ENCODE results near the gene MST1.
"Not testable (repeated sequence)": the region's sequence is repeated elsewhere in the genome, so short reads cannot be mapped to it uniquely, and the experiment has no call there.

MST1 gene

GRCh38 chr3:49701388-49702077 lies 12.3 kb upstream of the MST1 start:
- DNase-seq, result no peak

DNA sequence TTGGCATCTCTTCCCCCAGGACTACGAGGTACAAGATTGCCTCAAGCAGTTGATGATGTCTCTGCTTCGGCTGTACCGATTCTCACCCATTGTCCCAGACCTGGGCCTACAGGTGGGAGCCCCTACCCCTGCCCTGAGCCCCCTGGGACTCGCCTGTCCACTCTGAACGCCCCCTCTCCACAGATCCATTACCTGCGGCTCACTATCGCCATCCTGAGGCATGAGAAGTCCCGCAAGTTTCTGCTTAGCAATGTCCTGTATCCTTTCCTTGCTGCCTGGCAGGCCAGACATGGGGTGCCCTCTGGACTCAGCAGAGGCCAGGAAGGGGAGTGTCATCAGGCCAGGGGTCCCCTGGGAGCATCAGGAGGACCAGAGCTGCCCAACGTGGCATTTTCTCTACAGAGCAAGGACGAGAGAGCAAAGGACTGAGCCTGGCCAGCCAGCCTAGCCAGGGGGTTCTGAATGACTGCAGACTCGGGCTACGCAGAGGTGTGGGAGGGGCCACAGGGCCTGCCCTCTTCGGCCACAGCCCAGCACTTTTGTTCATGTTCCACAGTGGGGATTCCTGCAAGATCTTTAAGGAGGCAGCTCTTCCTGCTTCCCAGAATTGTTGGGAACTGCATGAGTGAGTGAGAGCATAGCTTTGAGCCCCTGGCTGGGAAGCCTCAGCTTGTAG lies 11.3 kb upstream of the MST1 start:
- DNase-seq, result no peak

- no peak for DNase-seq
Observed at GRCh38 chr3:49700014-49700413, 10.7 kb upstream of the MST1 start.

DNA sequence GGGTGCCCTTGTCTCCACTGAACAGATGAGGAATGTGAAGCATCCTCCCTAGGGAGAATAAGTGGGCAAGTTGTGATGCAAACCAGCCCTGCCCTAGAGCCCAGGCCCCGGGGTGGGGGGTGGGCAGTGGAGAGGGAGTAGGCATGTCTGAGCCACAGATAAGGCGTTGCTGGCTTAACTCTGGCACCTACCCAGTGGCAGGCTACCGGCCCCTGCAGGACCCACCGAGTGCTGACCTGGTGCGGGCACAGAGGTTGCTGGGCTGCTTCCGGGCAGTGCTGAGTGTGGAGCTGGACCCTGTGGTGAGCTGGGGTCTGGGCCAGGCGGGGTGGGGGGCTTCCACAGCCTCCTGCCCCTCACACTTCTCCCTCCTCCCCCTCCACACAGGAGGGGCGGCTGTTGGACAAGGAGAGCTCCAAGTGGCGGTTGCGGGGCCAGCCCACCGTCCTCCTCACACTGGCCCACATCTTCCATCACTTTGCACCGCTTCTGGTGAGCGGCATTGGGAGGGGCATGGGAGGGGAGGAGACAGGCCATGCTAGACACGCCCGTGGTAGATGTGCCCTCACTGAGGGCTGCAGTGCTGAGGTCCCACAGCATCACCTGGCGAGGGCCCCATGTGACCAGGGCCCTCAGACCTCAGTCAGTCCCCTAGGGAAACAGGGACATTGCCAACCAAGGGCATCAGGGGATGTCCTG lies 10.2 kb upstream of the MST1 start:
- no peak for DNase-seq

DNA sequence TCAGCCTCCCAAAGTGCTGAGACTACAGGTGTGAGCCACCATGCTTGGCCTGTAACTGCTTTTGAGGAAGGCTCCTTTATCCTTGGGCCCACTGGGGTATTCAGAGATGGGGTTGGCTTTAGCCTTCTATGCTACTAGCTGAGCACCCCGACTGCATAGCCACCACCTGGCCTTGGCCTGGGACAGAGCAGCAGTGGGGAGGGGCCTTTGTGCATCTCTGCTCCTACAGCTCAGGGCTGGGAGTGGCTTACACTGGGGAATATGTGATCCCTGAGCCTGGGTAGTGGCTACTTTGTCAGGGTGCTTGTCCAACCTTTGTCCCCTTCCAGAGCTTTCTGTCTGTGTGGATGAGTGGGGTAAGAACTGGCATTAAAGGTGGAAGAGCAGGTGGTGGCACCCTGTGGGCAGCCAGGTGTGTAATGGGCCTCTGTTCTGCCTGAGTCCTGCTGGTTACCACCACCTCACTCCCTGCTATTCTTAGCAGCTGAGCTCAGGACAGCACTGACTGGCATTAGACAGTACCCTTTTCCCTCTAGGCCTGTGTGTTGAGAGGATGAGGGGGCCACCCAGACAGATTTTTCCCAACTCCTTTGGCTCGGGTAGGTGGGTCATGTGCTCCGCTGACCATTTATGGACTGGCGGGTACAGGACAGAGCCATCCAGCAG lies 6.2 kb upstream of the MST1 start:
- DNase-seq, result not testable (repeated sequence)

GRCh38 chr3:49694409-49695070 lies 5.3 kb upstream of the MST1 start:
- not testable (repeated sequence) for DNase-seq

DNA sequence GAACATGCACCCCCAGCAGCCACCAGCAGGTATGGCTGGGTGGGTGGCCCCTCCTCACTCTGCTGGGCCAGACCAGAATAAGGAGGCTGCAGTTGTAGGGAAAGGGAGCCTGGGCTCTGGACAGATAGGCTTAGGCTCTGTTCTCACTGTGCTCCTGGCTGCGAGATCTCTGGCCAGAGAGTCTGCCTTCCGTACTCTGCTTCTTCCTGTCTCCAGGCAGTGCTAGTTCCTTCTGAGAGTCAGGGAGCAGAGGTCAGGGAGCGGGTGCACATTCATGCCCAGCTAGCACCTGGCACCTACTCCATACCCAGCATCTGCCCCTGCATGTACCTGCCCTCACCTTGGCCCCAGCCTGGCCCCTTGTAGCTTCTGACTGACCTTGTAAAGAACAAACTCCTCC lies 2.2 kb upstream of the MST1 start:
- not testable (repeated sequence) for DNase-seq

- not testable (repeated sequence) for DNase-seq
Observed at GRCh38 chr3:49690856-49691255, 1.6 kb upstream of the MST1 start.

DNA sequence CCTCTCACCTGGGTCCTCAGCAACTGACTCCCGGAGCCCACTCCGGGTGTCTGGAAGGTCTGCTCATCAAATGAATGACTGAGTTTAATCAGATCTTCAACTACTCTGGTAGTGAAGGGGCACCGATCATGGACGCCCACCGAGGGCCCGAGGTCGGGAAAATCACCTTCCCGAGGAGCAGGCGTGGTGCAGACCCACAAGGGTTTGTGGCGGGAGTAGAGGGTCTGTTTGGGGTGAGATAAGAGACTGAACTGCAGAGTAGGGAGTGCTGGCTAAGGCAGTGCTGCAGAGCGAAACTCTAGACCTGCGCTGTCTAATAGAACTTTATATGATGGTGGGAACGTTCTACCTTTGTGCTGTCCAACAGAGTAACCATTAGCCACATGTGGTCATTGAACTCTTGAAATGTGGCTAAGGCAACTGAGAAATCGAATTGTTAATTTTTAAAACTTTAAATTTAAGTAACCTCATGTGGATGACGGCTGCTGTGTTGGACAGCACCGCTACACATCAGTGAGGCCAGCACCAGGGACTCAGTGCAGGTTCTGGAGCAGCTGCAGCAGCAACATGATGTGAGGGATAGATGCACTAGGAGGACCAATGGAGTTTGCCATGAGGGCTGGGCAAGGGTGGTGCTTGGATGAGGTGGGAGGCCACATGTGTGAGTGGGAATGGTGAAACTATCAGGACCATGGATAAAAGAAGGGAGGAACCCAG lies 792 bp upstream of the MST1 start:
- DNase-seq, result not testable (repeated sequence)

GRCh38 chr3:49688338-49689045 lies 782 bp downstream of the MST1 start:
- not testable (repeated sequence) for DNase-seq

- DNase-seq, result not testable (repeated sequence)
Observed at GRCh38 chr3:49687424-49687795, 1.9 kb downstream of the MST1 start.

DNA sequence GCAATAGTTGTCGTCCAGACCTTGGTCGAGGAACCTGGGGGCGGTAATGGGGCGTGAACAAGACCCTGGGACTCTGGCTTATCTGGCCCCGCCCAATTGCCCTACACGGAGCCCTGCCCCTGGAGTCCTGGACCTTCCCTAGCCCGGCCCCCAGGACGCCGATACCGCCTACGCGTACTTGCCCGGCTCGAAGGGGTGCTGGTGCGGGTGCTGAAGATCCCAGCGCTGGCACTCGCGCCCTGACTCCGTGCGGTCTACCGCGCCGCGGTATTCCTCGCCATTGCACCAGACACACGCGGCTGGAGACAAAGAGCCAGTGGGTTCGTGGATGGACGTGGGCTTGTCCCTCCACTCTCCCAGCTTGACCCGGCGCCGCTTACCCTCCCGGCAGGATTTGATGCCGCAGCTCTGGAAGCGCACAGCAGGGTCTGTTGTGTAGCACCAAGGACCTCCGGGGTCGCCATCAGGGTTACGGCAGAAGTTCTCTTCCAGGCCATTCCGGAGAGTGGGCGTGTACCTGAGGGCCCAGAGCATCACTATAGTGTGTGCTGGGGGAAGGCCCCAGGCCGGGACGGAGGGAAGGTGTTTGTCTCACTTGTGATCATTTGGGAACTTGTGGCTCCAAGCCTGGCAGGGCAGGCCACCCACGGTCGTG lies 2.4 kb downstream of the MST1 start:
- not testable (repeated sequence) for DNase-seq

- not testable (repeated sequence) for DNase-seq
Observed at GRCh38 chr3:49686346-49686745, 2.9 kb downstream of the MST1 start.

DNA sequence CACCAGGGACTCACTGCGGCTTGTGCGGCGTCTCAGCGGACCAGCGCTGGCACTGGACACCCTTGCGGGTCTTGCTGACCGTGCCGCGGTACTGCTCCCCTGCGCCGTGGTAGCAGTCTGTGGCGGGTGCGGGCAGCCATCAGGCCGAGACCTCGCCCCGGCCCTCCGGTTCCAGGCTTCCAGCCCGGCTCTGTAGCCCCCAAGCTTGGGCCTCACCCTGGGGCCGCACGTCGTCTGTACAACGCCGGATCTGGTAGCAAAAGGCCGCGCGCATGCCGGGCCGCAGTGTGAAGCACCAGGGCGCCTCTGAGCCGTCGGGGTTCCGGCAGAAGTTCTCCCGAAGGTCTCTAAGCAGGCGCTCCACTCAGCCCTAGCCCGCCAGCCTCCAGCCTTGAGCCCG lies 3.4 kb downstream of the MST1 start:
- DNase-seq, result not testable (repeated sequence)

DNA sequence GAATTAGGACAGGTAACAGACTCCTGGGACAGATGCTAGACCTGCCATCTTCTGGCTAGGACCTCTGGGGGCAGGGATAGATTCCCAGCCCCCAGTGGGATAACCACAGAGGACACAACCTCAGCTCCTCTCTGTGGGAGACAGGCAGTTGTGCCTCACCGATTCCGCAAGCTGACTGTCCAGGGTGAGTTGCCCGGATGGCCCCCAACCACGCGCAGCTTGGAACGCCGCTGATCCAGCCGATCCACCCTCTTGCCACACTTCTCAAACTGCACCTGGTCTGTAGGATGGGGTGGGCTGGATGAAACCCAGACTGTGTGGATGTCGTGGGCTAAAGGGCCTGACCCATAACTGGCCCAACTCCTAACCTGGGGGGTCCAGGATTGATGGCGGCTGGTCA lies 4.2 kb downstream of the MST1 start:
- DNase-seq, result not testable (repeated sequence)

DNA sequence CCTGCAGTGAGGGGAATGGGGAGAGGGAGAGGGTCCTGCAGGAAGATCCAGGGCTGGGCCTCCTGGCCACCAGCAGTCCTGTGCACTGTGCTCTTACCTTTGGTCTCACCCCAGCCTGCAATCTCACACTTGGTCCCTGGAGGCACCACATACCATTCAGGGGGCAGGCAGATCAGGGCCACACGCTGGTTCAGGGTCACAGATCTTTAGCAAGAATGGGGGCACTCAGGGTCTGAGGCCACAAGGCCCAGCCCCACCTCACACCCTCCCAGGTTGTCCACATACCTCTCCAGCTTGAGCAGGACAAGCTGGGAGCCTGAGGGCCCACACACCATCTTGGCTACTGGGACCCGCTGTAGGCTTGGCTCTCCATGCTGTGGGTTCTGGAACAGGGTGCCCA lies 4.8 kb downstream of the MST1 start:
- not testable (repeated sequence) for DNase-seq

DNA sequence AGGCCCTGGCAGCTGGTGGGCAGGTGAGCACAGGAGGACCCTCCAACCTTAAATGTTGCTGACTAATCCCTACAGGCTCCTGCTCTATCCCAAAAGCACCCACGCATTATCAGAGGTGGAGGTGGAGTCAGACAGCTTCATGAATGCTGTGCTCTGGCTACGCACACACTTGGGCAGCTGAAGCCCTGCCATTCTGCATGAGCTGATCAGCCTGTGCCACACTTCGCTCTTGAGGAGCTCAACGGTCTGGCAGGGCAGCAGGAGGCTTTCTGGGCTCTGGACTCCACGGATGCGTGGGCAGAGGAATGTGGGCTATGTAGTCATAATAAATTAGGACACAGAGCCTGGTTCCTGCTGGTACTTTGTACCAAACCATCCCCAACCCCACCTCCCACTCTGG lies 6.1 kb downstream of the MST1 start:
- no peak for DNase-seq

GRCh38 chr3:49681543-49681942 lies 7.7 kb downstream of the MST1 start:
- no peak for DNase-seq

- DNase-seq, result no peak
Observed at GRCh38 chr3:49681232-49681522, 8.1 kb downstream of the MST1 start.
